H7 (cell line): Measurements from ENCODE around the gene FASN. TPM values are rescaled to one million over a fixed set of nuclear protein-coding genes. Genes with fewer than 3 reads are reported as not detected.

Source experiments
- DNase-seq: peaks from one replicate; pipeline ENCODE4 v3.0.0; 2012
- H3K27me3 ChIP-seq: 2 replicates; pipeline ENCODE4 v1.6.0; 2011; ENCODE audit warnings: mild to moderate bottlenecking, low read length; ENCODE audit not compliant: control insufficient read depth, insufficient read depth
- H3K36me3 ChIP-seq: replicated peaks from 2 replicates; pipeline ENCODE4 v1.5.1; 2011; ENCODE audit warnings: low read length; ENCODE audit not compliant: control insufficient read depth, insufficient read depth
- H3K4me3 ChIP-seq: 2 replicates; pipeline ENCODE4 v1.5.1; 2011; ENCODE audit warnings: low read depth, mild to moderate bottlenecking, control low read depth, low read length, moderate library complexity; ENCODE audit not compliant: insufficient read depth
- total RNA-seq: library from RNA; depleted of rRNA; stranded (reverse); fragments of >200 nt; shearing (Covaris generic); gene quantifications from 2 replicates; pipeline ENCODE4 v1.2.3, GENCODE V29; 2014

FASN gene
- total RNA-seq, 1 experiment from 2014 or later: 201 TPM

GRCh38 chr17:82081966-82082365, 16.1 kb downstream of the FASN start:
- H3K36me3 ChIP-seq: peaks cover 34% of the 10 kb centered on the region
- no peaks in the 10 kb centered on the region for H3K27me3 ChIP-seq
- no peak overlapping the region for H3K4me3 ChIP-seq
- DNase-seq: no peak

- Histone ChIP-seq H3K36me3 (peaks cover 30% of the 10 kb centered on the region), H3K27me3 (no peaks in the 10 kb centered on the region)
These were observed 16.5 kb downstream of the FASN start for GRCh38 chr17:82081546-82081945.

DNA sequence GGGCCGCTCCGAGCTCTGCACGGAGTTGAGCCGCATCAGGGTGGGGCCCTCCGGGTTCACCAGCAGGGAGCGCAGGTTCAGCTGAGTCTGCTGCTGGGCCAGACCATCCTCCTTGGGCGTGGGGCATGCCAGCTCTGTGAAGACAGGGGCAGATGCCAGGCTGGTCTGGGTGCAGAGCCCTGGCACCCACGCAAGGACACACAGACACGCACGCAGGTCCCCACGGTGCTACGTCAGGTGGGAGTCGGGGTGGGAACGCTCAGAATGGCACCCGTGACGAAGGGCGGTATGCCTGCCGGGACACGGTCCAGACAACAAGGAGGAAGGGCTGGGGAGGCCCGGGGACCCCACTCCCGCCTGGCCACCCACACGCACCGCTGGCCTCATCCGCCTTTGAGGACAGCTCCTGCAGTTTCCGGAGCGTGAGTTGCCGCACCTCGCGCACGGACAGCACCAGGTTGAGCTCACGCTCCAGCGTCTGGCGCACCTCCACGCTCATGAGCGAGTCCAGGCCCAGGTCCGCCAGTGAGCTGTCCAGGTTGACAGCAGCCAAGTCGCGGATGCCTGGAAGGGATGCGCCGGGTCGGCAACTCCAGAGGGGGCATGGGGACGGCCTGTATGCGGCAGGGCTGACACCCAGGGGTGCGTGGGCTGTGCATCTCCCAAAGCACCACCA, 17.1 kb downstream of the FASN start:
- Histone ChIP-seq H3K36me3 (peaks cover 28% of the 10 kb centered on the region), H3K27me3 (no peaks in the 10 kb centered on the region), H3K4me3 (no peak overlapping the region)
- no peak for DNase-seq

More at GRCh38 chr17:82081546-82081945, 16.5 kb downstream of the FASN start:
- H3K4me3 ChIP-seq: no peak overlapping the region
- DNase-seq: no peak

- H3K36me3 ChIP-seq: peaks cover 26% of the 10 kb centered on the region
- no peaks in the 10 kb centered on the region for H3K27me3 ChIP-seq
- H3K4me3 ChIP-seq: no peak overlapping the region
- no peak for DNase-seq
These were observed 17.8 kb downstream of the FASN start for GRCh38 chr17:82080048-82080788.

DNA sequence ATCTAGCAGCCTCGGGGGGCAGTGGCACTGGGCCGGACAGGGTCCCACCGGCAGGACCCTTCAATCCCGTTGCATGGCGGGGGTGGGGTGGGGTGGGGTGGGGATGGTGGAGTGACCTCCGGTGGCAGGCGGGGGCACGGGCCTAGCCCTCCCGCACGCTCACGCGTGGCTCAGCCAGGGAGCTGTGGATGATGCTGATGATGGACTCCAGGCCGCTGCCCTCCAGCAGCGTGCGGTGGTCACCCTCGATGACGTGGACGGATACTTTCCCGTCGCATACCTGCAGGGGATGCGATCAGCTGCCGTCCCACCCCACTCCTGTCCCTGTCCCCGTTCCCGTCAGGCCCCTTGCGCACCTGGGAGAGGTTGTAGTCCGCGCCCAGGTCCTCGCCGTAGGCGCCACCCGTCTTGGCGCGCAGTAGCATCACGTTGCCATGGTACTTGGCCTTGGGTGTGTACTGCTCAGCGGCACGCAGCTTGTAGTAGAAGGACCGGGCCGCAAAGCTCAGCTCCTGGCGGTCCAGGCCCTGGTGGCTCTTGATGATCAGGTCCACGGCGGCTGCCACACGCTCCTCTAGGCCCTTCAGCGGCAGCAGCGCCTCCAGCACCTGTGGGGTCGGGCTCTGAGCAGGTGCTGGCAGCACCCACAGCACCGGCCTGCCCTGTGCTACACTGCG, 18.9 kb downstream of the FASN start:
- H3K36me3 ChIP-seq: peaks cover 22% of the 10 kb centered on the region
- H3K27me3 ChIP-seq: no peaks in the 10 kb centered on the region
- H3K4me3 ChIP-seq: no peak overlapping the region
- no peak for DNase-seq

DNA sequence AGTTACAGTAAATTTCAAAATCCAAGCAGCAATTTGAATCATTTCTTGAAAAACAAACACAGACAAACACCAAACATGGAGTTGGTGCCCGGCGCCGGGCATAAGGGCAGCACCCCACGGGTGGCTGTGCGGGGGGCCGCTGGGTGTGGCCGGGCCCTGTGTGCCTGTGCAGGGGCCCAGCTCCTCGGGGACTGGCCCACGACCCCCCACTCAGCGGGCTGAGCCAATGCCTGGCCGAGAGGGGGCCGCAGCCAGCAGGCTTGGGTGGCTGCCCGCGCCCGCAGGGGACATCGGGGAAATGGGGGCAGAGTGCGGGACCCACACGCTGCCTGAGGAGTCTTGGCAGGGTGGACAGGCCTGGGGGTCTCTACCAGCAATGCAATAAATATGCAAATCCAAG, 19.6 kb downstream of the FASN start:
- no peak for DNase-seq
- Histone ChIP-seq H3K27me3 (no peaks in the 10 kb centered on the region), H3K36me3 (peaks cover 20% of the 10 kb centered on the region), H3K4me3 (no peak overlapping the region)

DNA sequence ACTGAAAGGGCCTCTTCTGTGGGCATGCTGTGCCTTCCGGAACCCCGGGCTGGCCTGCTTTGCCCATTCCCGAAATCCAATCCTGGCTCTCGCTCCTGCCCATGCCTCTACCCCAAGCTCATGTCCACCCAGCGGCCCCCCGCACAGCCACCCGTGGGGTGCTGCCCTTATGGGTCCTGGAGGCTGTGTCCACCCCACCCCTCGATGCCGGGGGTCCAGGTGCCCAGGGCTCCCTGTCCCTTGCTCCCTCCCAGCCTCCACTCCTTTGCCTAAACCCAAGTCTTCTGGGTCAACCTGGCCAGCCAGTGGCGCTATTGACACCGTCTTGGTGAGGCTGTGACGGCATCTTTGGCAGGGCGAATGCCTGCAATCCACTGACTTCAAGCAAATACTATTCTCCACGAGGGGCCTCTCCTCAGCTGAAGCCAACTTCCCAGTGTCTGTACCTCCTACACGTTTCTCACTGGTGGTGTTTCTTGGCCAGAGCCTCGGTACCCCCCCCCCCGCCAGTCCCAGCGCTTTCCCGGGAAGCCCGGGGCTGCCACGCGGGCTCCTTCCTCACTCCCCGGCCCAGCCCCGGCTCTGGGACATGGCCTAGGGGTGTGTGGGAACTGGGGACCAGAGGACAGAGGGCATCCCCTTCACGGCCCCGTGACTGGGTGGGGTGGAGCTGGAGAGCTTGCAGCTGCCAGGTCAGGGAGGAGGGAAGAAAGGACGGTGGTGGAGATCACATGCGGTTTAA, 20.2 kb downstream of the FASN start:
- DNase-seq: peak; percentile 77
- H3K27me3 ChIP-seq: no peaks in the 10 kb centered on the region
- peaks cover 15% of the 10 kb centered on the region for H3K36me3 ChIP-seq
- no peak overlapping the region for H3K4me3 ChIP-seq

GRCh38 chr17:82076785-82077591, 21.0 kb downstream of the FASN start:
- Histone ChIP-seq H3K27me3 (no peaks in the 10 kb centered on the region), H3K36me3 (peaks cover 10% of the 10 kb centered on the region), H3K4me3 (no peak overlapping the region)
- DNase-seq: peak; percentile 79

GRCh38 chr17:82076018-82076784, 21.8 kb downstream of the FASN start:
- no peak for DNase-seq
- Histone ChIP-seq H3K4me3 (no peak overlapping the region), H3K27me3 (no peaks in the 10 kb centered on the region), H3K36me3 (peaks cover 6% of the 10 kb centered on the region)

- Histone ChIP-seq H3K27me3 (no peaks in the 10 kb centered on the region), H3K36me3 (no peaks in the 10 kb centered on the region), H3K4me3 (no peak overlapping the region)
- DNase-seq: no peak
These were observed 24.6 kb downstream of the FASN start for GRCh38 chr17:82073446-82073845.

GRCh38 chr17:82072827-82073226, 25.2 kb downstream of the FASN start:
- Histone ChIP-seq H3K36me3 (no peaks in the 10 kb centered on the region), H3K27me3 (no peaks in the 10 kb centered on the region), H3K4me3 (no peak overlapping the region)
- DNase-seq: no peak

DNA sequence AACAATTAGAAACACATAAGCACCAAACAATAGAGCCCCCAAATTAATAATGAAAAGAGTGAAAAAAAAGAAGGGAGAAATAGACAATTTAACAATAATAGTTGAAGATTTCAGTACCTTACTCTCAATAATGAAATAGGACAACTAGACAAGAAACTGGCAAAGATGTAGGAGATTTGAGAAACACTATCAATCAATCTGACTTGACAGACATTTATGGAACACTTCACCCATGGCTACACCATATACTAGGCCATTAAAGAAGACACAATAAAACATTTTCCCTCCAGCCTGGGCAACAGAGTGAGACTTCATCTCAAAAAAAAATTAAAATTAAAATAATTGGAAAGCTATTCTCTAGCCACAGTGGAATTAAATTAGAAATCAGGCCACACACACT, 27.4 kb downstream of the FASN start:
- Histone ChIP-seq H3K27me3 (no peaks in the 10 kb centered on the region), H3K36me3 (no peaks in the 10 kb centered on the region), H3K4me3 (no peak overlapping the region)
- no peak for DNase-seq

- peaks cover 5% of the 10 kb centered on the region for H3K36me3 ChIP-seq
- peak; percentile 98 for DNase-seq
These were observed 32.3 kb downstream of the FASN start, which contains the start of gene DUS1L for GRCh38 chr17:82065638-82066303. Gene DUS1L (minus strand): TSS chr17:82065804. CDS start chr17:82065059, 745 bp downstream.

More at GRCh38 chr17:82065638-82066303, 32.3 kb downstream of the FASN start, which contains the start of gene DUS1L:
- H3K27me3 ChIP-seq: no peaks in the 10 kb centered on the region
- peak within 1 kb of the TSS; percentile 81 for H3K4me3 ChIP-seq
